ENCODE results near the gene MEIOSIN. TPM values are rescaled to one million over a fixed set of nuclear protein-coding genes. Genes with fewer than 3 reads are reported as not detected.

MEIOSIN gene
- total and polyA plus RNA-seq, 2 donors (not counting 1 experiment from before 2014, with no cell fraction given), result not detected

- Histone ChIP-seq H4K20me1 (ENCODE audit: control insufficient read depth, insufficient read depth, low read length, poor library complexity, severe bottlenecking) (no peaks in the 10 kb centered on the region), H3K79me2 (ENCODE audit: control insufficient read depth, insufficient read depth, low read length) (no peaks in the 10 kb centered on the region), H3K27me3 (replicated peaks in 1 of 4; ENCODE audit: control extremely low read depth in 1 of 4, control insufficient read depth in 3 of 4, insufficient read depth in 4 of 4, low read length in 3 of 4) (peaks cover 0 to 44% (median 8%) of the 10 kb centered on the region in 4 experiments), H3K4me3 (ENCODE audit: control extremely low read depth in 1 of 5, extremely low read depth in 1 of 5, insufficient read depth in 1 of 5, low read depth in 2 of 5, low read length in 4 of 5) (no peak overlapping the region), H3K4me1 (ENCODE audit: control insufficient read depth in 2 of 2, insufficient read depth in 2 of 2, low read length in 2 of 2) (peaks cover 8 to 13% of the 10 kb centered on the region in 2 donors), H3K36me3 (replicated peaks in 1 of 2; ENCODE audit: control extremely low read depth in 1 of 2, control insufficient read depth in 1 of 2, extremely low read depth in 1 of 2, insufficient read depth in 2 of 2, low read length in 1 of 2) (no peaks in the 10 kb centered on the region), H2AFZ (ENCODE audit: insufficient read depth, low read depth, low read length, poor library complexity, severe bottlenecking) (no peak overlapping the region), H3K9ac (ENCODE audit: low read length) (no peak overlapping the region), H3K9me3 (ENCODE audit: control extremely low read depth in 1 of 3, control insufficient read depth in 2 of 3, insufficient read depth in 1 of 3, low read length in 2 of 3) (peaks cover 0 to 3% (median 0%) of the 10 kb centered on the region in 3 donors), H3K4me2 (replicated peaks; ENCODE audit: low read depth, low read length, poor library complexity, severe bottlenecking) (no peak overlapping the region), H3K27ac (ENCODE audit: low read length in 2 of 2) (no peak overlapping the region)
- ATAC-seq (ENCODE audit: low read depth) (no peak), DNase-seq (no peak)
- H3K27me3 Mint-ChIP-seq, result peaks cover 14% of the 10 kb centered on the region
- H3K4me3 Mint-ChIP-seq, result no peak overlapping the region
- H3K4me1 Mint-ChIP-seq, result peaks cover 5% of the 10 kb centered on the region
- no peaks in the 10 kb centered on the region for H3K9me3 Mint-ChIP-seq (ENCODE audit: insufficient read depth)
- intact Hi-C loops (cut with micrococcal nuclease), result no loop called here
- CTCF ChIA-PET, result no interaction called here
- POLR2A ChIA-PET, result interaction anchor here (0.6 kb wide), 1 partner anchor 17 kb away, joined by 8 read pairs; no protein-coding TSS in a partner anchor
- H3K27ac Mint-ChIP-seq, result no peak overlapping the region
- TF ChIP-seq EZH2 (IDR thresholded peaks at IDR 0.05; ENCODE audit: borderline replicate concordance, insufficient read depth, low read depth, low read length, poor library complexity, severe bottlenecking) (no peak), CTCF (IDR thresholded peaks at IDR 0.05) (no peak)
- WGBS (ENCODE audit: insufficient coverage), result 87% methylated on average over 5 of the region's 6 CpGs
Measured at GRCh38 chr19:45764475-45764874, 31.2 kb downstream of the MEIOSIN start.

- Histone ChIP-seq H3K9me3 (ENCODE audit: control extremely low read depth in 1 of 3, control insufficient read depth in 2 of 3, insufficient read depth in 1 of 3, low read length in 2 of 3) (peaks cover 0 to 3% (median 0%) of the 10 kb centered on the region in 3 donors), H3K9ac (ENCODE audit: low read length) (no peak overlapping the region), H4K20me1 (ENCODE audit: control insufficient read depth, insufficient read depth, low read length, poor library complexity, severe bottlenecking) (no peaks in the 10 kb centered on the region), H3K4me2 (replicated peaks; ENCODE audit: low read depth, low read length, poor library complexity, severe bottlenecking) (no peak overlapping the region), H3K27ac (ENCODE audit: low read length in 2 of 2) (no peak overlapping the region), H3K79me2 (ENCODE audit: control insufficient read depth, insufficient read depth, low read length) (no peaks in the 10 kb centered on the region), H2AFZ (ENCODE audit: insufficient read depth, low read depth, low read length, poor library complexity, severe bottlenecking) (no peak overlapping the region), H3K27me3 (replicated peaks in 1 of 4; ENCODE audit: control extremely low read depth in 1 of 4, control insufficient read depth in 3 of 4, insufficient read depth in 4 of 4, low read length in 3 of 4) (peaks cover 0 to 44% (median 8%) of the 10 kb centered on the region in 4 experiments), H3K36me3 (replicated peaks in 1 of 2; ENCODE audit: control extremely low read depth in 1 of 2, control insufficient read depth in 1 of 2, extremely low read depth in 1 of 2, insufficient read depth in 2 of 2, low read length in 1 of 2) (no peaks in the 10 kb centered on the region), H3K4me3 (ENCODE audit: control extremely low read depth in 1 of 5, extremely low read depth in 1 of 5, insufficient read depth in 1 of 5, low read depth in 2 of 5, low read length in 4 of 5) (no peak overlapping the region), H3K4me1 (ENCODE audit: control insufficient read depth in 2 of 2, insufficient read depth in 2 of 2, low read length in 2 of 2) (peaks cover 8 to 19% of the 10 kb centered on the region in 2 donors)
- ChIA-PET POLR2A (interaction anchor here (0.6 kb wide), 1 partner anchor 16 kb away, joined by 8 read pairs; no protein-coding TSS in a partner anchor), CTCF (no interaction called here)
- no peaks in the 10 kb centered on the region for H3K9me3 Mint-ChIP-seq (ENCODE audit: insufficient read depth)
- WGBS (ENCODE audit: insufficient coverage), result 83% methylated on average over 15 of the region's 21 CpGs
- ATAC-seq (ENCODE audit: low read depth), result no peak
- peaks cover 9% of the 10 kb centered on the region for H3K4me1 Mint-ChIP-seq
- DNase-seq, result no peak
- peaks cover 13% of the 10 kb centered on the region for H3K27me3 Mint-ChIP-seq
- no peak for TF ChIP-seq EZH2 (IDR thresholded peaks at IDR 0.05; ENCODE audit: borderline replicate concordance, insufficient read depth, low read depth, low read length, poor library complexity, severe bottlenecking)
- TF ChIP-seq CTCF (IDR thresholded peaks at IDR 0.05), result no peak
- H3K4me3 Mint-ChIP-seq, result no peak overlapping the region
- intact Hi-C loops (cut with micrococcal nuclease), result no loop called here
- H3K27ac Mint-ChIP-seq, result no peak overlapping the region
Measured at GRCh38 chr19:45764945-45765701, 31.9 kb downstream of the MEIOSIN start.

Data from B cell (primary cell).